22Rv1 (cell line): Measurements from ENCODE around the gene ANO2.

Experiments
- CTCF ChIP-seq: fragments of 450-650 bp; IDR thresholded peaks from 2 replicates; pipeline ENCODE4 v1.5.1; 2017; ENCODE audit warnings: mild to moderate bottlenecking
- ZFX ChIP-seq: fragments of 450-650 bp; IDR thresholded peaks from 2 replicates; pipeline ENCODE4 v1.6.1; 2017; ENCODE audit warnings: antibody characterized with exemption, borderline replicate concordance

GRCh38 chr12:5556033-5556614 is 388.9 kb downstream of the ANO2 start:
- TF ChIP-seq CTCF = peak; percentile 94
- TF ChIP-seq ZFX = no peak
